H9 (cell line): ENCODE results near the gene CALHM6. TPM values are rescaled to one million over a fixed set of nuclear protein-coding genes. Genes with fewer than 3 reads are reported as not detected.

Experiments used
- DNase-seq: peaks from one replicate; pipeline ENCODE4 v3.0.0-alpha.2; 2017
- H2AFZ ChIP-seq: one replicate; pipeline ENCODE4 v1.6.1; 2013; ENCODE audit warnings: mild to moderate bottlenecking, low read length, control low read depth, moderate library complexity
- H2AK5ac ChIP-seq: 2 replicates; pipeline ENCODE4 v1.6.1; 2013; ENCODE audit warnings: low read length, control low read depth, mixed read lengths; ENCODE audit not compliant: insufficient read length
- H2BK120ac ChIP-seq: one replicate; pipeline ENCODE4 v1.6.1; 2013; ENCODE audit warnings: low read depth, mild to moderate bottlenecking, low read length, control low read depth, inconsistent platforms; ENCODE audit not compliant: poor library complexity, severe bottlenecking
- H2BK12ac ChIP-seq: 2 replicates; pipeline ENCODE4 v1.6.1; 2013; ENCODE audit warnings: low read length, control low read depth, mixed read lengths, low read depth; ENCODE audit not compliant: insufficient read length
- H2BK15ac ChIP-seq: 2 replicates; pipeline ENCODE4 v1.6.1; 2013; ENCODE audit warnings: low read depth, low read length, control low read depth
- H2BK20ac ChIP-seq: one replicate; pipeline ENCODE4 v1.6.1; 2013; ENCODE audit warnings: low read depth, mild to moderate bottlenecking, low read length, control low read depth, inconsistent platforms; ENCODE audit not compliant: poor library complexity, severe bottlenecking
- H2BK5ac ChIP-seq: 2 replicates; pipeline ENCODE4 v1.6.1; 2013; ENCODE audit warnings: low read length, control low read depth, mixed read lengths; ENCODE audit not compliant: insufficient read length
- H3K14ac ChIP-seq: 2 replicates; pipeline ENCODE4 v1.6.1; 2013; ENCODE audit warnings: low read length, control low read depth; ENCODE audit not compliant: insufficient read depth
- H3K18ac ChIP-seq: 2 replicates; pipeline ENCODE4 v1.6.1; 2013; ENCODE audit warnings: low read depth, mild to moderate bottlenecking, mixed read lengths, low read length, control low read depth; ENCODE audit not compliant: insufficient read length
- H3K23ac ChIP-seq: 2 replicates; pipeline ENCODE4 v1.6.1; 2013; ENCODE audit warnings: low read length, control low read depth, mixed read lengths, low read depth; ENCODE audit not compliant: insufficient read length
- H3K23me2 ChIP-seq: 2 replicates; pipeline ENCODE4 v1.6.1; 2013; ENCODE audit warnings: low read depth, mild to moderate bottlenecking, mixed read lengths, low read length, control low read depth; ENCODE audit not compliant: insufficient read length, poor library complexity, severe bottlenecking
- H3K27ac ChIP-seq: 2 replicates; pipeline ENCODE4 v1.5.1; 2013; ENCODE audit warnings: low read length, control low read depth, mixed read lengths, low read depth; ENCODE audit not compliant: insufficient read length
- H3K27me3 ChIP-seq: 2 replicates; pipeline ENCODE4 v1.6.1; 2013; ENCODE audit warnings: low read length, control low read depth, inconsistent platforms; ENCODE audit not compliant: insufficient read depth
- H3K4ac ChIP-seq: 2 replicates; pipeline ENCODE4 v1.6.1; 2013; ENCODE audit warnings: low read depth, mild to moderate bottlenecking, control low read depth, inconsistent platforms, low read length, moderate library complexity
- H3K4me1 ChIP-seq: 2 replicates; pipeline ENCODE4 v1.6.1; 2013; ENCODE audit warnings: low read length, control low read depth, inconsistent platforms; ENCODE audit not compliant: insufficient read depth
- H3K4me2 ChIP-seq: 2 replicates; pipeline ENCODE4 v1.6.1; 2013; ENCODE audit warnings: low read length, control low read depth, mixed read lengths; ENCODE audit not compliant: insufficient read length, insufficient read depth
- H3K56ac ChIP-seq: 2 replicates; pipeline ENCODE4 v1.6.1; 2013; ENCODE audit warnings: low read depth, mild to moderate bottlenecking, mixed read lengths, low read length, control low read depth; ENCODE audit not compliant: insufficient read length
- H3K79me1 ChIP-seq: 2 replicates; pipeline ENCODE4 v1.6.1; 2013; ENCODE audit warnings: low read depth, mild to moderate bottlenecking, moderate library complexity, low read length, control low read depth, inconsistent platforms; ENCODE audit not compliant: insufficient read depth, poor library complexity, severe bottlenecking
- H3K79me2 ChIP-seq: 2 replicates; pipeline ENCODE4 v1.6.1; 2013; ENCODE audit warnings: low read length, control low read depth, inconsistent platforms; ENCODE audit not compliant: insufficient read depth
- H3K9ac ChIP-seq: 2 replicates; pipeline ENCODE4 v1.6.1; 2013; ENCODE audit warnings: low read length, control low read depth, mixed read lengths; ENCODE audit not compliant: insufficient read length; ENCODE audit errors: extremely low read depth
- H3K9me3 ChIP-seq: one replicate; pipeline ENCODE4 v1.6.1; 2013; ENCODE audit warnings: low read depth, low read length, inconsistent platforms; ENCODE audit not compliant: control insufficient read depth
- H3T11ph ChIP-seq: one replicate; pipeline ENCODE4 v1.6.1; 2013; ENCODE audit warnings: mild to moderate bottlenecking, low read length, control low read depth, inconsistent platforms
- H4K20me1 ChIP-seq: one replicate; pipeline ENCODE4 v1.6.1; 2013; ENCODE audit not compliant: control insufficient read depth, insufficient read length, insufficient read depth
- H4K5ac ChIP-seq: 2 replicates; pipeline ENCODE4 v1.6.1; 2013; ENCODE audit warnings: low read depth, mild to moderate bottlenecking, mixed read lengths, low read length, control low read depth; ENCODE audit not compliant: insufficient read length
- H4K8ac ChIP-seq: replicated peaks from 2 replicates; pipeline ENCODE4 v1.6.1; 2013; ENCODE audit warnings: low read length, control low read depth, mixed read lengths, low read depth; ENCODE audit not compliant: insufficient read length
- H4K91ac ChIP-seq: 2 replicates; pipeline ENCODE4 v1.6.1; 2013; ENCODE audit warnings: low read depth, mild to moderate bottlenecking, moderate library complexity, mixed read lengths, low read length, control low read depth; ENCODE audit not compliant: insufficient read length
- H3K27ac Mint-ChIP-seq, 3 experiments: 2 replicates in 2 of 3; 3 replicates in 1 of 3; pipeline ENCODE4 v1.8.0; 2020 to 2021; ENCODE audit warnings: mixed read lengths in 3 of 3, mild to moderate bottlenecking in 1 of 3, moderate library complexity in 1 of 3
- H3K27me3 Mint-ChIP-seq: 2 replicates; pipeline ENCODE4 v1.8.0; 2021; ENCODE audit warnings: low read depth, mild to moderate bottlenecking, moderate library complexity, mixed read lengths
- H3K36me3 Mint-ChIP-seq, 3 experiments: 2 replicates in 2 of 3; 3 replicates in 1 of 3; pipeline ENCODE4 v1.8.0; 2020 to 2021; ENCODE audit warnings: low read depth in 3 of 3, mixed read lengths in 3 of 3; ENCODE audit not compliant: insufficient read depth in 1 of 3
- H3K4me1 Mint-ChIP-seq, 2 experiments: 2 replicates each; pipeline ENCODE4 v1.8.0; 2020; ENCODE audit warnings: mixed read lengths in 2 of 2
- H3K4me3 Mint-ChIP-seq, 2 experiments: 2 replicates in 1 of 2; 3 replicates in 1 of 2; pipeline ENCODE4 v1.8.0; 2020 to 2021; ENCODE audit warnings: mild to moderate bottlenecking in 2 of 2, mixed read lengths in 2 of 2, moderate library complexity in 1 of 2
- H3K9me3 Mint-ChIP-seq, 2 experiments: 2 replicates in 1 of 2; 3 replicates in 1 of 2; pipeline ENCODE4 v1.8.0; 2020; ENCODE audit warnings: mild to moderate bottlenecking in 2 of 2, mixed read lengths in 2 of 2, moderate library complexity in 1 of 2
- CTCF ChIP-seq: fragments of 200-600 bp; sonication (generic); conservative IDR thresholded peaks from 3 replicates; pipeline ENCODE4 v1.8.0; 2021; ENCODE audit warnings: antibody characterized with exemption, mild to moderate bottlenecking
- WGBS: extraction: QIAGEN DNeasy Blood & Tissue Kit; methylation state at CpG from one replicate; pipeline ENCODE4 v1.1.7; 2013; ENCODE audit warnings: missing lambda C conversion rate, low lambda C conversion rate, mixed read lengths; ENCODE audit not compliant: insufficient read length; ENCODE audit errors: extremely low coverage; 5-methylcytosine and 5-hydroxymethylcytosine counted together
- total RNA-seq: library from RNA; stranded (reverse); gene quantifications from 2 replicates; pipeline ENCODE4 v1.2.1, GENCODE V29; 2021

The CALHM6 gene
- total RNA-seq, 1 experiment from 2014 or later: 0.44 TPM

GRCh38 chr6:116485559-116486184 is 24.5 kb downstream of the CALHM6 start:
- H3T11ph ChIP-seq: no peak overlapping the region
- no peaks in the 10 kb centered on the region for H3K23me2 ChIP-seq
- no peak overlapping the region for H3K4me2 ChIP-seq
- no peaks in the 10 kb centered on the region for H3K27me3 ChIP-seq
- no peak overlapping the region for H3K27ac ChIP-seq
- H2AFZ ChIP-seq: no peak overlapping the region
- H2BK5ac ChIP-seq: no peak overlapping the region
- H4K8ac ChIP-seq: no peak overlapping the region
- H4K20me1 ChIP-seq: no peaks in the 10 kb centered on the region
- no peak overlapping the region for H3K56ac ChIP-seq
- no peak overlapping the region for H2BK120ac ChIP-seq
- H3K79me1 ChIP-seq: no peaks in the 10 kb centered on the region
- no peaks in the 10 kb centered on the region for H3K4me1 ChIP-seq
- WGBS: no CpG with 5 or more reads among the region's 5 CpGs
- no peak overlapping the region for H3K4ac ChIP-seq
- H3K9me3 ChIP-seq: no peaks in the 10 kb centered on the region
- H3K36me3 Mint-ChIP-seq: peaks cover 0 to 1% (median 0%) of the 10 kb centered on the region in 3 experiments; a peak in 1 of 7 replicates
- no peak overlapping the region for H4K91ac ChIP-seq
- H2BK12ac ChIP-seq: no peak overlapping the region
- no peak overlapping the region; a peak in 1 of 7 replicates for H3K27ac Mint-ChIP-seq
- no peak overlapping the region for H3K4me3 Mint-ChIP-seq
- peaks cover 6% of the 10 kb centered on the region for H3K27me3 Mint-ChIP-seq
- no peak overlapping the region for H2BK15ac ChIP-seq
- no peak for DNase-seq
- H3K23ac ChIP-seq: no peak overlapping the region
- no peak overlapping the region for H3K14ac ChIP-seq
- no peaks in the 10 kb centered on the region for H3K4me1 Mint-ChIP-seq
- peaks cover 2 to 3% of the 10 kb centered on the region in 2 experiments; a peak in 4 of 5 replicates for H3K9me3 Mint-ChIP-seq
- H3K18ac ChIP-seq: no peak overlapping the region
- H3K79me2 ChIP-seq: no peaks in the 10 kb centered on the region
- no peak overlapping the region for H2AK5ac ChIP-seq
- H3K9ac ChIP-seq: no peak overlapping the region
- H4K5ac ChIP-seq: no peak overlapping the region
- TF ChIP-seq CTCF: no peak
- no peak overlapping the region for H2BK20ac ChIP-seq
